Urothelium cell line (cell line): ENCODE measurements around the gene PEX5L.

Experiments
- DNase-seq: peaks from one replicate; pipeline ENCODE4 v3.0.0; 2011; ENCODE audit warnings: low spot score, mixed read lengths
- FAIRE-seq: peaks from 2 replicates; lab custom pipeline; 2011; peaks lifted over from hg19 to GRCh38; lab: Jason Lieb, UNC

Gene PEX5L

DNA sequence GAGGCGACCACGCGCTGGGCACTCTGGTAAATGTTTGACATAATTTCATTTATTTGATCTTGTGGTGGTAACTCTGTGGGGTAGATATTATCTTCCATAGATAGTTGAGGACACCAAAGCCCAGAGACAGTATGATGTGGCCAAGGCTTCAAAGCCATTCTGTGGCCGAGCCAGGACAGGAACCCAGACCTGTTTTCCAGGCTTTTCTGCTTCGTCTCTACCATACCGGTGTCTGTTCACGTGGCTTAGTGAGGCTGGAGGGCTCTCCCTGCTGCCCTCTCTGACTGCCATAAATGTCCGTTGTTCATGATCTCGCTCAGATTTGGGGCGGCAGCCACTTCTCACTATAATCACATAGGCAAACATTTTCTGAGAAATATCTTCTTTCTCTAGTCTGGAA, 134.7 kb downstream of the PEX5L start:
- FAIRE-seq (no peak), DNase-seq (no peak)

DNA sequence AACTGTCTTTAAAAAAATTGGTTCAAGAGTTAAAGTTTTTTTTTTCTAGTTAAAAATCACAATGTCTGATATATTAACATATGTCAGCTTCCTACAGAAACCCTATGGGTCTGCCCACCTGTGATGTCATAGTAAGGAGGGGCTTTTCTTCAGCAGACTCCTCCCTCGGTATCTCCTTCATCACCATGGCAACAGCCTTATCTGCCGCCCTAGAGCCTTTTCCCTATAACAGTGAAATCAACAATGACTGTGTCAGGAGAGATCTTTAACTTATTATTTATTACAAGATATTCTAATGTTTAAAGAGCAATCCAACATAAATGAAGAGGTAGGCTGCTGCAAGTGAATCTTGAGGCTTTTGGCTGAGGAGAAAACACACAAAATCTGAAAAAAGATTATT, 138.7 kb downstream of the PEX5L start:
- no peak for FAIRE-seq

DNA sequence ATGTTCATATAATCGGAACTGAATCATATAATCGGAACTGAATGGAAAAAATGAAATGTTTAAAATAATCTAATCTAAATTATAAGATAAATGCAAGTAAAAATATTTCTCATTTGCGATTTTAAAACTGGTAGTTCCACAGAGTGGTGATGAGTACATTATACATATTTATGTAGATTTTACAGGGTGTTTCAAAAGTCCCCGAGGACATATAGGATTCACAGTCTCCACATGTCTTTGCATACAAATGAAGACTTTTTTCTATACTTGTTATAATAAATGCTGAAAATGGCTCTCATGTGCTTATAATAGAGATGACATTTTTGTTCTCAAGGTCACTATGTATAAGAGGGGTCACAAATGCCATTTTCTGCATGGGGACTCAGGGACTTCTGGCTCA, 139.5 kb downstream of the PEX5L start:
- DNase-seq = no peak
- FAIRE-seq = no peak

More for the DNA sequence above, 138.7 kb downstream of the PEX5L start:
- DNase-seq = peak; percentile 13

DNA sequence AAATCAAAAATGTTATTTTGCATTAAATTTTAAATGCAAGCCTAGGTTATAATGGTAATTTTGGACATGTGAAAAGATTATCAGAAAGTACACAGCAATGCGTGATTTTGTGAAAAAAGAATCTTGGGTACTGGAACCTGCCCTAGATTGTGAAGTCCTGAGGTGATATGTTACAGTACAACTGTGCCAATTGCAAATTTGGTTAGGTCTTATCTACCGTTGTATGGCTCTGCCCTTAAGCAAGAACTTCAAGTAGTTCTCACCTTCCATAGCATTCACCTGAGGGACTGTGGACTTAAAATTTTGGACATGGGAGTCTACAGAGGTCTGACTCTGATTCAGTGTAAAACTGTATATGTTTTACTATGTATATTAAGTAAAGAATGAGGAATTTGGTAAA, 140.2 kb downstream of the PEX5L start:
- FAIRE-seq = no peak
- DNase-seq = no peak

DNA sequence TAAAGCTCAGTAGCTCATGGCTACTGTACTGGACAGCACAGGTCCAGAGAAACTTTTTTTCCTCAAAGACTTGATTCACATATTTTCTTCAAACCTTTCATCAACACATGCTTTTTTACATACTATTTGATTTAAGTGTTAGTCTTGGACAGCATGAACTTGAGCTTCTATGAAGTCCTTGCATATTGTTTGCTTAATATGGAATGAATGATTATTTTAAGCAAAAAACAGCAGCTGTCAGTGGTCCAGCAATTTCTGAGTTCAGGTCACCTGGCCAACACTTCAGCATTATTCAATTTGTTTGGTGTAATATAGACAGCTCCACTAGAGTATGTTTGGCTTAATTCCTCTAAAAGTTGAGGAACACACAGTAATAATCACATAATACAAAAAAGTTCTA, 141.4 kb downstream of the PEX5L start:
- FAIRE-seq (no peak), DNase-seq (no peak)

DNA sequence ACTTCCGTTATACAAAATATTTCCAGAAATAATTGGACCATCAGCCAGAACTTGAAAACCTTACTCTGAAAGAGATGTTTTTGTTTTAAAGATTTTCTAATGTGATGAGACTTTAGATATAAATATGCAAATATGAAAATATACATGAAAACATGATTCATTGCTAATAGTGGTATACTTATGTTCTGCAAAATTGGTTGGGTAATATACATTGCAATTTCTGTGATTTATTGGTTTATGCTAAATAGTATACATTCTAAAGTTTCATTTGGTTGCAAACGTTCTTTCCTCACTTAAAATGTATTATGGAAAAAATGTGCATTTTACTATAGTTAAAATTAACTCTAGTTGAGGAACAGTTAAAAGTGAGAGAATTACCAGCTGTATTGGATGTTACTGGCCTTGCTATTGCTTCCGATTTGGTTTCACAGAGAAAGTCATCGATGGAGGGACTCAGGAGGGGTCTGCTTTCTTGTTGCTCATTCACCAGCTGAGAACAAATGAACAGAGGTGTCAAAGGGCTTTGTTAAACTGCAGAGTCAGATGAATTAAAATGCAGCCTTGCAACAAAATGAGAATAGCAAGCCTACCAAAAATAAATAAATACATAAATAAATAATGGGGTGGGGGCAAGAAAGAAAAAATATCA, 149.3 kb downstream of the PEX5L start:
- DNase-seq = no peak
- FAIRE-seq = no peak

DNA sequence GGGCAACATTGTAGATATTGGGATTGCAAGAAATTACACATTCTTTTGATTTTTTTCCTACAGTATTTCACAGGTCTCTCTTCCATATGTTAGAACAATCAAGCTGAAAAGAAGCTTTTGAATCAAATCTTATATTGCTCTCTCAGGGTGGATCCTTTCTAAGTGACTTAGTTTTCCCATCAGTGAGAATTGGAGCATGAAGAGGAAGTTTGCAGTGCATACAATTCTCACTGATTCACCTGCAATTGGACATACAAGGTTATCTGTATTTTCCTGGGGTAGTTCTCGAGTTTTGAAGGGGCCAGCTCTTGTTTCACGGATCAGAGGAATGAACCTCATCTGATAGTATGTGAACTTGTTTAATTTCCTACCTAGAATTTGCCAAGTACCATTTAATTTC, 150.8 kb downstream of the PEX5L start:
- DNase-seq (no peak), FAIRE-seq (no peak)

DNA sequence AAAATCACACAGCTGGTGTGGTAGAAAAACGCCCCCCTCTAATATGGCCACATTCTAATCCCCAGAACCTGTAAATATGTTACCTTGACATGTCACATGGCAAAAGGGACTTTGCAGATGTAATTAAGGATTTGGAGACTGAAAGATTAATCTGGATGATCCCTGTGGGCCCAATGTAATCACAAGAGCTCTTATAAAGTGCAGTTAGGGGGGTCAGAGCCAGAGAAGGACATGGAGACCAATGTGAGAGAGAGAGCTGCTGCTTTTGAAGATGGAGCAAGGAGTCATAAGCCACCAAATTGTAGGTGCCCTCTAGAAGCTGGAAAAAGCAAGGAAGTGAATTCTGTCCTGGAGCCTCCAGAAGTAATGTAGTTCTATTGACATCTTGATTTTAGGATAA, 152.6 kb downstream of the PEX5L start:
- no peak for DNase-seq
- FAIRE-seq = no peak

DNA sequence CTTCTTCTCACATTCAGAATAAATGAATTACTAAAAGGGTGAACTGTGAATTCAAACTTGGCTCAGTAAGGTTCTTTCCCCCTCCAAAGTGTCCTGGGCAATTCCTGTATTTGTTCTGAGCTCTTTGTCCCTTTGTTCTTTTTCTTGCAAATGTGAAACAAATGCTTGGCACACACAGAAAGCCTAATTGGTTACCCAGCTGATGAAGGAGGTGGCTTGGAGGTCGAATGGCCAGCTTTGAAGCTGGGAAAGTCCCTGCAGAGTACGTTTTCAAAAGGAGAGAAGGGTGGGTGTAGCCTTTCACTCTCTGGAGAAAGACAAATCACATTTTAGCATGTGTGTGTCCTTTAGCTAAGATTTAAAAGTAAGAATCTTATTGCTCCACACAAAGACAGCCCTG, 154.4 kb downstream of the PEX5L start:
- DNase-seq (no peak), FAIRE-seq (no peak)

DNA sequence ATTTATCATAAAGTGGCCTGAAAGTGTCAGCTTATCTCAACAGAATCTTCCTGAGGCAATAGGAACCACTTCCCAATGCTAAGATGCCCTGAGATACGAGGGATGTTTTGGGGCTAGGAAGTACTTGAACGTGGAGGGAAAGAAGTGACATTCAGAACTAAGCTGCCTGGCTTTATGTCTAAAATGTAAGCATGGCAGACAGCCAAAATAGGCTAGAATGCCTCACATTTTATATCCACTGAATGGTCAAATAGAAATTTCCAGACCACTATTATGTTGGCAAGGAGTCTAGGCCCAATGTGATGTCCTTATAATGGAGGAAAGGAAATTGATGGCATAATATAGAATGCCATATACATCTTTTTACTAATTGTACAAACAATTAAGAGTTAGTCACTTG, 154.9 kb downstream of the PEX5L start:
- FAIRE-seq = no peak

DNA sequence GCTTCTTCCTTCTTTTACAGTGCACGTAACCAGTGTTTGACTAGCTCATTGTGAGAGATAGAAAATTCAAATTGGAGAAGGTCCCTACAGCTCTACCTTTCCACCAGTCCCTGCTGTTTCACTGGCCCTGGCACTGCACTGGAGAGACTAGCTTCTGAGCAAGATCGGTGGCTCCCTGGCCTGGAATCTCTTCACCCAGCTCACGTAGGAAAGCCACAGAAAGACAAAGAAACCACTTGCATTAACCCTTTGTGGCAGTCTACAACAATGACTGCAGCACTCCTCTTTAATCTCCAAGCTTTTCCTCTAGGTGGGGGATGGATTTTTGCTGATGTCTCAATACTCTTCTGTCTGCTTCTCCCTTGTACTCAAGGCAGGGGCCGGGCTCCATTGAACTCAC, 155.9 kb downstream of the PEX5L start:
- DNase-seq = no peak
- no peak for FAIRE-seq

More for the DNA sequence above, 154.9 kb downstream of the PEX5L start:
- DNase-seq = no peak

DNA sequence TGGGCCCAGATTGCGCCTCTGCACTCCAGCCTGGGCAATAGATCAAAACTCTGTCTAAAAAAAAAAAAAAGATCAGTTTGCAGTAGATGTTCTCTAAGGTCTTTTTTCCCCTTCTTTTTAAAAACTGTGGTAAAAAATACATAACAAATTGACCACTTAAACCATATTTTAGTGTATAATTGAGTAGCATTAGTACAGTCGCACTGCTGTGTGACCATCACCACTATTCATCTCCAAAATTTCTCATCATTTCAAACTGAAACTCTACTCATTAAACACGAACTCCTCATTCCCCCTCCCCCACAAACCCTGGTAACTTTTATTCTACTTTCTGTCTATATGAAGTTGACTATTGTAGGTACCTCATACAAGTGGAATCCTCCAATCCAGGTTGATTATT, 160.3 kb downstream of the PEX5L start:
- FAIRE-seq (no peak), DNase-seq (no peak)

DNA sequence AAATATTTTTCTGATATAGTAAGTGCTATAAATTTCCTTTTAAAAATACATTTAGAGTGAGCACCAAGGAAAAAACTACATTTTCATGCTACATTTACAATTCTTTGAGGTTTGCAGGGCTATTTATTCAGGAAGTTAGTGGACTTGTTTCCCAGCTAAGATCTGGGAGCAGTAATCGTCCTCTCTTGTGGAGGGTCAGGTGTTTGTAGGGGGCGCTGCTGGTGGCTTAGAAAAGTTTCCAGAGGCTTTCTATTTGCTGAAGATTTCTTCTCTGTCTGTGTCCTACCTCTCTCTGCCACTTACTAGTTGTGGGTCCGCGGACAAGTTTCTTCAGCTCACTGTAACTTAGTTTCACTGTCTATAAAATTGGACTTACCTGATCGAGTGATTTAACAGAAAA, 163.9 kb downstream of the PEX5L start:
- no peak for FAIRE-seq
- no peak for DNase-seq

DNA sequence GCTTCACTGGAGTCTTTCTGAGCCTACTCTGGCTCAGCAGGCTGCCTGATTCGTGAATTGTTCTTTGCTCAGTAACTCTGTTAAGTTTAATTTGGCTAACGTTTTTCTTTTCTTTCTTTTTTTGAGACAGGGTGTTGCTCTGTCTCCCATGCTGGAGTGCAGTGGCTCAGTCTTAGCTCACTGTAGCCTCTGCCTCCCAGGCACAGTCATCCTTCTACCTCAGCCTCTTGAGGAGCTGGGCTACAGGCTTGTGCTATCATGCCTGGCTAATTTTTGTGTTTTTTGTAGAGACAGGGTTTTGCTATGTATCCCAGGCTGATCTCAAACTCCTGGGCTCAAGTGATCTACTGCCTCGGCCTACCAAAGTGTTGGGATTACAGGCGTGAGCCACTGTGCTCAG, 165.0 kb downstream of the PEX5L start:
- FAIRE-seq (no peak), DNase-seq (no peak)

DNA sequence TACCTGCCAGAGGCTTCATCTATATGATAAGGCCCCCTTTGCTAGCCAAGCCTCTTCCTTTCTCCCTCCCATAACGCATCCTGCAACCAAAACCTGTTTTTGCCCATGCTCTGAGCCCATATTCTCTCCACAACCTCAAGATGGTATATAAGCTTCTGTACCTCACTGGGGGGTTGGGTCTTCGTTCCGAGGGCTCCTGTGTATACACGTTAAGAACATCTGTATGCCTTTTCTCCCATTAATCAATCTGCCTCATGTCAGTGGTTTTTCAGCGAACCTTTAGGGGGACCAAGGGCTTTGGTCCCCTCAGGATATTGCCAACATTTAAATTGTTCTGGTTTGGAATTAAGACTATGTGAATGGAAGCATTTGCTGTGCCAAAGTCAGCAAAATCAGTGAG, 168.0 kb downstream of the PEX5L start:
- no peak for FAIRE-seq
- no peak for DNase-seq

DNA sequence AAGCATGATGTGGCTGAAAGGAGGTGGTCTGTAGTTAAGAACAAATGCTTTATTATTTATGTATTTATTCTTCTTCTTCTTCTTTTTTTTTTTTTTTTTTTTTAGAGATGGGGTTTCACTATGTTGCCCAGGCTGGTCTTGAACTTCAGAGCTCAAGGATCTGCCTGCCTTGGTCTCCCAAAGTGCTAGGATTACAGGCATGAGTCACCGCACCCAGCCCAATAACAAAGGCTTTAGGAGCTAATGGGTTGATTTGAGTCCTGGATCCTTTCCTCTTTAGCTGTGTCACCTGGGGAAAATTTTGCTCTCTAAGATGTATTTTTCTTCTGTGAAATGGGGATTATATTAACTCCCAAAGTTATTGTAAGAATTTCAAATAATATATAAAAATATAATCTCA, 168.8 kb downstream of the PEX5L start:
- FAIRE-seq (no peak), DNase-seq (no peak)

DNA sequence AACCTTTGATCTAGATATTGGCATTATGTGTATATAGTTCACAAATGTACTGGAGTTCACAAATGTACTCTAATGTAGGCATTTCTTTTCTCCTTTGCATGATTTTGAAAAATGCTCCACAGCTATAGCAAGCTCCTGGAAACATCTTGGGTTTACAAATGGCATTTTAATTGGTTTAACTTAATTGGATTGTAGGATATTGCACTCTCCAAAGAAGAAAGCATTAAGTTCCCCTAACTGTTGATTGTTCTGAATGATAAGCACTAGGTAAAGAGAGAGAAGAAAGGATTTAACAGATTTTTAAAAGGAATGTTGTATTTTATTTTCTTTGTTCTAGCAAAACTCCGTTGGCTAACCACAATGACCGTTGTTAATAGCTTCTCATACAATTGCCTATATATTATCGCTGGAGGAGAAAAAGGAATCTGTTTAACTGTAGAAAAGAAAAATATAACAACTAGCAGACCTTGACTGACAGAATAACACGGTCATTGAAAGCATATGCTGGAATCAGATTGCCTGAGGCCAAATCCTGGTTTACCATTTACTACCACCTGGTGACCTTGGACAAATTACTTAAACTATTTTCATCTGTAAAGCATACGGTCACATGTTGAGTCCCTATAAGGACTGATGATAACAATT, 170.8 kb downstream of the PEX5L start:
- FAIRE-seq (no peak), DNase-seq (no peak)

DNA sequence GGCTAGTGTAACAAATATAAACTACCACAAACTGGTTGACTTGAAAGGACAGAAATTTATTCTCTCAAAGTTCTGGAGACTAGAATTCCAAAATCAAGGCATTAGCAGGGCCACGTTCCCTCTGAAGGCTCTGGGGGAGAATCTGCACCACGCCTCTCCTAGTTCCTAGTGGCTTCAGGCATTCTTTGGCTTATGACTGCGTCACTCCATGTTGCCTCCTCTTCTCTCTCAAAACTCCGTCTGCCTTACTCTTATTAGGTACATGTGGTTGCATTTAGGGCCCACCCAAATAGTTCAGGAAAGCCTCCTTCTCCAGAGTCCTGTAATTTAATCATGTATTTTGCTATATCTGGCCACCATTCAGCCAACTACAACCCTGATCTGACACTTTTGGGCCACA, 174.8 kb downstream of the PEX5L start:
- no peak for FAIRE-seq
- DNase-seq = no peak

DNA sequence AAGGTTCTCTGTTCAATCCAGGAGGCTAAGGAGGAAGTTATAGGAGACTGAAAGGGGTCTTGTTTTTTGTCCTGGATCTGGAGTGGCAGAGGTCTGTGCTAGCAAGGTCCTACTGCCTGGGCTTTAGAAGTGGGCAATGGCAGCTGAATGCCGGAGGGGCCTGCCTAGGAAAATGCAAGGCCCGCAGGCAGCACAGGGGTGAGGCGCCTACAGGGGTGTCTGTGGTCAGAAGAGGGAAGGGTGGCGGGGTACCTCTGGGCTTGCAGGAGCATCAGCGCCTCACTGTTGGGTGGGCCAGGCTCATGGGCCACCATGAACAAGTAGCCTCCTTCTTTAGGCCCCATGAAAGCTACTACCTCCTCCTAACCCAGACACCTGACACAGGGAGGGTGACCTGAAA, 175.4 kb downstream of the PEX5L start:
- DNase-seq (no peak), FAIRE-seq (no peak)

DNA sequence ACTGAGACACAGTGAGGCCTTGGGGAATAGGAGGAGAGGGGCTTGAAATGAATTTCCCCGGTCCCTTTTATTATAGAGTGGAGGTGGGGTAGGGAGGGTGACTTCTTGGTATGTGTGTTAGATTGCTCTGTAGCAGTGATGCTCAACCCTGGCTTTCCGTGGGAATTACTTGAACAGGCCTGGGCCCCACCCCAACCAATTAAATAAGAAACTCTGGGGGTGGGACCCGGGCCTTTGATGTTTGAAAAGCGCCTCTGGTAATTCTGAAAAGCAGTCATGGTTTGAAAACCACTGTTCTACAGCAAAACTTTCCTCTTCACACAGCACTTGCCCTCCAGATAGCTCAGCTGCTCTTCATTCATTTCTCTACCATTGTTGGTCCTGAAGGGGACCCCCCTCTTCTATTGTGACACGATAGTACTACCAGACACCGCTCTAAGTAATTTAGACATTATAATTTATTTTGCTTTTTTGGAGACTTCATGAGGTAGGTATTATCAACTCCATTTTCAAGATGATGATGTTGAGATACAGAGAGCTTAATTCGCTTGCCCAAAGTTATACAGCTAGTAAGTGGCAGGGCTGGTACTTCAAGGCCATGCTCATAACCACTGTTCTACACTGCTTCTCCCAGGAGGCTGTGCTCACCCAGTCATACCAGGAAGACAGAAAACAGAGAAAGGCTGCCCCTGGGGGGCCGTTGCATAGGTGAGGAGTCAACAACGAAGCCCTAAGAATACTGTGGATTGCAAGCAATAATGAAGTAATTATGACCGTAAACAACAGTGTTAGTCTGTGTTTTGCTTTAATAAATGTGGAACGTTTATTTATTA, 176.2 kb downstream of the PEX5L start:
- no peak for FAIRE-seq
- no peak for DNase-seq

DNA sequence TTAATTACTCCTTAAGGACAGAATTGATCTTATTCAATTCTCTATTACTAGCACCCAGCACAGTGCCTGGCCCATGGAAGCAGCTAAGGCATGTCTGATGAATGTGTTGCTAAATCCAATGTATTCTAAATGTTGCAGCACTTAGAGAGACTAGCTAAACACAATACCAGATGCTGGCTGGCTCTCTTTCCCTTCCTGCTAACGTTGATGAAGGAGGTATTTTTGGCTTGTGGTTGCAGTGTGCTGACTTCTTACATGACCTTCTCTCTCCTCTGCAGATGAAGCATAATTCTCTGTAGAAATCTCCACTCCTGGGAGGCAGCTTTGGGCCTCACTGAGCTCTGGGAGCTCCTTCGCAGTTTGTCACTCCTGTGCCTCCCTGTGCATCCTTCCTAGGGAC, 183.6 kb downstream of the PEX5L start:
- DNase-seq (no peak), FAIRE-seq (no peak)
